A549 (cell line): ENCODE data around the gene VIPR2. TPM values are rescaled to one million over a fixed set of nuclear protein-coding genes. Genes with fewer than 3 reads are reported as not detected.

ENCODE experiments used
- ATAC-seq, 2 experiments: fragments of 200-7000 bp in 1 of 2; fragments of >200 bp in 1 of 2; cut with Nextera tagmentation in 1 of 2; cut with Tn5 transposase in 1 of 2; 3 replicates each; pipeline versions ENCODE4 v1.8.0 to v1.9.1; 2018 to 2020; ENCODE audit warnings: mild to moderate bottlenecking in 1 of 2, moderate library complexity in 1 of 2
- CTCF ChIA-PET: fragments of 300-600 bp; sonication (Branson Sonifier 250); formaldehyde crosslinking; extraction: SDS; loops from one replicate; lab custom pipeline; 2021; ENCODE audit warnings: antibody characterized with exemption, inconsistent platforms; lab: Yijun Ruan, JAX
- POLR2A ChIA-PET: fragments of 350-600 bp; formaldehyde crosslinking; extraction: SDS; loops from one replicate; lab custom pipeline; 2021; ENCODE audit warnings: antibody characterized with exemption, inconsistent platforms; lab: Yijun Ruan, JAX
- DNase-seq, 2 experiments: peaks; one replicate each; pipeline versions ENCODE4 v3.0.0 to v3.0.0-alpha.2; 2011 to 2016; ENCODE audit warnings: low read depth in 1 of 2, low spot score in 1 of 2
- FAIRE-seq: peaks from 2 replicates; lab custom pipeline; 2011; peaks lifted over from hg19 to GRCh38; lab: Jason Lieb, UNC
- H3K27ac ChIP-seq, 2 experiments: fragments of >200 bp; sonication (Bioruptor Twin); formaldehyde crosslinking; 3 replicates each; pipeline ENCODE4 v1.5.1; 2016 to 2017
- H3K4me1 ChIP-seq: fragments of >200 bp; sonication (Bioruptor Twin); formaldehyde crosslinking; 3 replicates; pipeline ENCODE4 v1.6.1; 2016
- H3K4me2 ChIP-seq: fragments of >200 bp; sonication (Bioruptor Twin); formaldehyde crosslinking; 3 replicates; pipeline ENCODE4 v1.6.1; 2016
- H3K4me3 ChIP-seq: fragments of >200 bp; sonication (Bioruptor Twin); formaldehyde crosslinking; 3 replicates; pipeline ENCODE4 v1.5.1; 2016
- H3K9me3 ChIP-seq: fragments of >200 bp; sonication (Bioruptor Twin); formaldehyde crosslinking; 3 replicates; pipeline ENCODE4 v1.6.1; 2016
- CBX8 ChIP-seq: fragments of 200-600 bp; sonication (generic); IDR thresholded peaks from 2 replicates; pipeline ENCODE4 v1.6.1; 2016
- CHD2 ChIP-seq: fragments of 150-350 bp; IDR thresholded peaks from 2 replicates; pipeline ENCODE4 v1.6.1; 2014; ENCODE audit warnings: low read length; ENCODE audit not compliant: partially characterized antibody
- CHD4 ChIP-seq: fragments of 200-600 bp; sonication (generic); IDR thresholded peaks from 2 replicates; pipeline ENCODE4 v1.6.1; 2016; ENCODE audit warnings: antibody characterized with exemption, mild to moderate bottlenecking, borderline replicate concordance
- EHF ChIP-seq: fragments of 250-450 bp; sonication (Bioruptor Pico); IDR thresholded peaks from 2 replicates; pipeline ENCODE4 v1.5.0; 2020; ENCODE audit warnings: mild to moderate bottlenecking
- ELK1 ChIP-seq: fragments of 150-350 bp; IDR thresholded peaks from 2 replicates; pipeline ENCODE4 v1.6.1; 2014; ENCODE audit warnings: low read depth, mild to moderate bottlenecking, low read length
- FOSB ChIP-seq: fragments of 250-450 bp; sonication (Bioruptor Pico); IDR thresholded peaks from 2 replicates; pipeline ENCODE4 v1.5.0; 2020; ENCODE audit warnings: mild to moderate bottlenecking, moderate library complexity
- HES2 ChIP-seq: fragments of >200 bp; sonication (Bioruptor Twin); formaldehyde crosslinking; IDR thresholded peaks from 2 replicates; pipeline ENCODE4 v1.6.1; 2016
- HEYL ChIP-seq: fragments of 250-450 bp; sonication (Bioruptor Pico); IDR thresholded peaks from 2 replicates; pipeline ENCODE4 v1.8.0; 2021; ENCODE audit warnings: mild to moderate bottlenecking, moderate library complexity
- HMGXB4 ChIP-seq: fragments of 250-450 bp; sonication (Bioruptor Pico); IDR thresholded peaks from 2 replicates; pipeline ENCODE4 v1.5.0; 2021; ENCODE audit warnings: mild to moderate bottlenecking, moderate library complexity, borderline replicate concordance
- HOXA7 ChIP-seq: fragments of 250-450 bp; sonication (Bioruptor Pico); IDR thresholded peaks from 2 replicates; pipeline ENCODE4 v1.5.0; 2020; ENCODE audit warnings: mild to moderate bottlenecking, moderate library complexity
- HOXB5 ChIP-seq: fragments of 250-450 bp; sonication (Bioruptor Pico); IDR thresholded peaks from 2 replicates; pipeline ENCODE4 v1.5.0; 2020; ENCODE audit warnings: mild to moderate bottlenecking, moderate library complexity
- JUN ChIP-seq, 2 experiments: fragments of >200 bp; sonication (Bioruptor Twin); formaldehyde crosslinking; IDR thresholded peaks; 2 replicates in 1 of 2; 3 replicates in 1 of 2; pipeline ENCODE4 v1.6.1; 2016 to 2017
- MAFK ChIP-seq: fragments of 450-650 bp; IDR thresholded peaks from 2 replicates; pipeline ENCODE4 v1.6.1; 2014; ENCODE audit not compliant: partially characterized antibody
- MAX ChIP-seq: IDR thresholded peaks from 2 replicates; pipeline ENCODE4 v1.6.1; 2012
- MYC ChIP-seq: IDR thresholded peaks from 2 replicates; pipeline ENCODE4 v1.6.1; 2012; ENCODE audit warnings: mild to moderate bottlenecking, inconsistent platforms, low read length, improper control_type of control experiment, borderline replicate concordance
- PBX3 ChIP-seq: IDR thresholded peaks from 2 replicates; pipeline ENCODE4 v1.6.1; 2012
- REST ChIP-seq: fragments of 200-600 bp; sonication (generic); IDR thresholded peaks from 2 replicates; pipeline ENCODE4 v1.6.1; 2016; ENCODE audit warnings: antibody characterized with exemption, mild to moderate bottlenecking, moderate library complexity
- TP53 ChIP-seq: fragments of 250-450 bp; sonication (Bioruptor Pico); IDR thresholded peaks from 2 replicates; pipeline ENCODE4 v1.5.0; 2021; ENCODE audit warnings: mild to moderate bottlenecking, moderate library complexity
- ZFP36 ChIP-seq: fragments of 450-650 bp; IDR thresholded peaks from 2 replicates; pipeline ENCODE4 v1.6.1; 2014; ENCODE audit warnings: borderline replicate concordance; ENCODE audit not compliant: partially characterized antibody
- ZSCAN20 ChIP-seq: fragments of 250-450 bp; sonication (Bioruptor Pico); IDR thresholded peaks from 2 replicates; pipeline ENCODE4 v1.8.0; 2022; ENCODE audit warnings: mild to moderate bottlenecking, moderate library complexity
- WGBS: methylation state at CpG from one replicate; pipeline ENCODE4 v1.1.6; 2017; ENCODE audit errors: missing lambda C conversion rate; 5-methylcytosine and 5-hydroxymethylcytosine counted together
- polyA plus RNA-seq, 4 experiments: library from polyadenylated mRNA; depleted of rRNA in 3 of 4; stranded (reverse); fragments of >200 nt; fragmentation: RNase III in 1 of 4; extraction: RNeasy Plus Mini Kit Qiagen cat#74134 plus additional on column Dnase treatment in 1 of 4; gene quantifications; 2 replicates in 3 of 4; 3 replicates in 1 of 4; pipeline ENCODE4 v1.2.3, GENCODE V29; 2011 to 2017

Gene VIPR2
- polyA plus RNA-seq, 2 of the 4 experiments (the other 2 are of a cell fraction), result not detected

- ChIA-PET POLR2A (no interaction called here), CTCF (interaction anchor here (5.7 kb wide), 1 partner anchor 33 kb away, joined by 19 read pairs; no protein-coding TSS in a partner anchor)
- TF ChIP-seq PBX3, result no peak
- TF ChIP-seq ZSCAN20 (CRISPR knock-in tag), result no peak
- no peak for TF ChIP-seq HES2
- no peak for TF ChIP-seq CBX8
- no peak for TF ChIP-seq HOXB5 (CRISPR knock-in tag)
- no peak for TF ChIP-seq HOXA7 (CRISPR knock-in tag)
- no peak for TF ChIP-seq MAFK
- TF ChIP-seq CHD2, result no peak
- FAIRE-seq (no peak), DNase-seq (no peak), ATAC-seq (no peak)
- no peaks in the 10 kb centered on the region for H3K9me3 ChIP-seq
- peaks cover 37% of the 10 kb centered on the region for H3K4me1 ChIP-seq
- no peak overlapping the region for H3K4me3 ChIP-seq
- no peak overlapping the region for H3K4me2 ChIP-seq
- peak overlapping the region in 1 of 2 experiments; percentile 94; a peak in 2 of 6 replicates for H3K27ac ChIP-seq
- 90% methylated on average over 15 of the region's 17 CpGs for WGBS
Observed at GRCh38 chr7:159009951-159010350, 134.7 kb downstream of the VIPR2 start.

GRCh38 chr7:159008417-159008816, 136.2 kb downstream of the VIPR2 start:
- TF ChIP-seq FOSB (CRISPR knock-in tag), result no peak
- TF ChIP-seq TP53 (CRISPR knock-in tag), result no peak
- 86% methylated on average over 9 of the region's 9 CpGs for WGBS
- no peaks in the 10 kb centered on the region for H3K9me3 ChIP-seq
- DNase-seq, result no peak
- FAIRE-seq, result no peak
- peak overlapping the region in 1 of 2 experiments; percentile 16; a peak in 1 of 6 replicates for H3K27ac ChIP-seq
- ChIA-PET CTCF (interaction anchor here (5.7 kb wide), 1 partner anchor 32 kb away, joined by 19 read pairs; no protein-coding TSS in a partner anchor), POLR2A (no interaction called here)
- no peak overlapping the region for H3K4me2 ChIP-seq
- no peak overlapping the region for H3K4me3 ChIP-seq
- peaks cover 21% of the 10 kb centered on the region for H3K4me1 ChIP-seq
- no peak for ATAC-seq

GRCh38 chr7:159007996-159008389, 136.7 kb downstream of the VIPR2 start:
- Histone ChIP-seq H3K27ac (peak overlapping the region in 1 of 2 experiments; percentile 16; a peak in 1 of 6 replicates), H3K4me1 (peaks cover 17% of the 10 kb centered on the region)
- WGBS, result 70% methylated on average over 5 of the region's 5 CpGs
- no peak for ATAC-seq
- no peak for TF ChIP-seq HOXB5 (CRISPR knock-in tag)
- TF ChIP-seq HES2, result no peak
- no peak for TF ChIP-seq MYC
- TF ChIP-seq REST, result no peak
- TF ChIP-seq HEYL (CRISPR knock-in tag), result no peak
- no peak for TF ChIP-seq JUN (IDR thresholded peaks at IDR 0.05)
- TF ChIP-seq MAX, result no peak
- no peak for TF ChIP-seq ELK1
- TF ChIP-seq CHD4, result no peak
- no peak for TF ChIP-seq CHD2
- no peak for TF ChIP-seq HMGXB4 (CRISPR knock-in tag)
- no peak for TF ChIP-seq ZFP36
- TF ChIP-seq EHF (CRISPR knock-in tag), result no peak
- TF ChIP-seq, all 56 proteins: peak for 0
- no peak for FAIRE-seq
- POLR2A ChIA-PET, result interaction anchor here (0.6 kb wide), 1 partner anchor 145 kb away, joined by 3 read pairs; no protein-coding TSS in a partner anchor
- H3K9me3 ChIP-seq, result no peaks in the 10 kb centered on the region
- no peak overlapping the region for H3K4me2 ChIP-seq
- no peak overlapping the region for H3K4me3 ChIP-seq
- no peak for DNase-seq
- CTCF ChIA-PET, result interaction anchor here (1.0 to 5.7 kb wide), 3 partner anchors 8 to 118 kb away, joined by 3 to 19 read pairs (median 3); no protein-coding TSS in a partner anchor
